Nephron progenitor cell (in vitro differentiated cells): ENCODE data around the gene HHATL.

ENCODE experiments used
- DNase-seq: peaks from one replicate; pipeline ENCODE4 v3.0.0; 2021
- H3K27ac Mint-ChIP-seq: 2 replicates; pipeline ENCODE4 v1.8.0; 2021; ENCODE audit warnings: mild to moderate bottlenecking, moderate library complexity, mixed read lengths
- H3K27me3 Mint-ChIP-seq: 2 replicates; pipeline ENCODE4 v1.8.0; 2021; ENCODE audit warnings: mild to moderate bottlenecking, low read depth, mixed read lengths; ENCODE audit not compliant: poor library complexity
- H3K36me3 Mint-ChIP-seq: 2 replicates; pipeline ENCODE4 v1.8.0; 2021; ENCODE audit warnings: low read depth, mixed read lengths
- H3K4me1 Mint-ChIP-seq: 2 replicates; pipeline ENCODE4 v1.8.0; 2021; ENCODE audit warnings: mixed read lengths
- H3K4me3 Mint-ChIP-seq: 2 replicates; pipeline ENCODE4 v1.8.0; 2021; ENCODE audit warnings: mild to moderate bottlenecking, moderate library complexity, mixed read lengths
- H3K9me3 Mint-ChIP-seq: 2 replicates; pipeline ENCODE4 v1.8.0; 2021; ENCODE audit warnings: mild to moderate bottlenecking, moderate library complexity, mixed read lengths
- TF ChIP-seq, protein P1 (sequence below): fragments of 200-600 bp; sonication (generic); IDR thresholded peaks from 2 replicates; pipeline ENCODE4 v1.5.0; 2021; ENCODE audit warnings: antibody characterized with exemption

HHATL gene

GRCh38 chr3:42720126-42720525, 17.5 kb upstream of the HHATL start:
- Mint-ChIP-seq H3K4me3 (no peak overlapping the region), H3K36me3 (no peaks in the 10 kb centered on the region), H3K27ac (no peak overlapping the region), H3K9me3 (no peaks in the 10 kb centered on the region), H3K4me1 (no peaks in the 10 kb centered on the region), H3K27me3 (peaks cover 18% of the 10 kb centered on the region)
- no peak for DNase-seq
- TF ChIP-seq, protein P1, sequence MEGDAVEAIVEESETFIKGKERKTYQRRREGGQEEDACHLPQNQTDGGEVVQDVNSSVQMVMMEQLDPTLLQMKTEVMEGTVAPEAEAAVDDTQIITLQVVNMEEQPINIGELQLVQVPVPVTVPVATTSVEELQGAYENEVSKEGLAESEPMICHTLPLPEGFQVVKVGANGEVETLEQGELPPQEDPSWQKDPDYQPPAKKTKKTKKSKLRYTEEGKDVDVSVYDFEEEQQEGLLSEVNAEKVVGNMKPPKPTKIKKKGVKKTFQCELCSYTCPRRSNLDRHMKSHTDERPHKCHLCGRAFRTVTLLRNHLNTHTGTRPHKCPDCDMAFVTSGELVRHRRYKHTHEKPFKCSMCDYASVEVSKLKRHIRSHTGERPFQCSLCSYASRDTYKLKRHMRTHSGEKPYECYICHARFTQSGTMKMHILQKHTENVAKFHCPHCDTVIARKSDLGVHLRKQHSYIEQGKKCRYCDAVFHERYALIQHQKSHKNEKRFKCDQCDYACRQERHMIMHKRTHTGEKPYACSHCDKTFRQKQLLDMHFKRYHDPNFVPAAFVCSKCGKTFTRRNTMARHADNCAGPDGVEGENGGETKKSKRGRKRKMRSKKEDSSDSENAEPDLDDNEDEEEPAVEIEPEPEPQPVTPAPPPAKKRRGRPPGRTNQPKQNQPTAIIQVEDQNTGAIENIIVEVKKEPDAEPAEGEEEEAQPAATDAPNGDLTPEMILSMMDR = no peak

DNA sequence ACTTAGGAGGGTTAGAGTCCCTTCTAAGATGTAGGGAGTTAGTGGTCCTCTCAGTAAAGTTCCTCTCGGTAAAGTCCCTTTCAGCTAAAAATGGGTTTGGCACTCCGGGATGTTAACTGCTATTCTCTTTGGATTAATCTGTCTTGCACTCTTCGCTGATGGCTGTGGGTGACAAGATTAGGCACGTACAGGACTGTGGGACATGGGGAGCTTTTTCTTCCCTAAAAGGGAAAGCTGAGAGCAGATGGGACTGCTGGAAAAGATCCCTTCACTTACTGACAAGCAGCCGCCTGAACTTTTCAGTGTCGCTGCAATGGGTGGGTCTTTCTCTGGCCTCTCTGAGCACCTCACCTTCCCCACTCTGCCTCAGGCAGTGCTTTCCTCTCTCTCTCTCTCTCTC, 16.4 kb upstream of the HHATL start:
- no peak overlapping the region for H3K4me3 Mint-ChIP-seq
- no peaks in the 10 kb centered on the region for H3K9me3 Mint-ChIP-seq
- H3K36me3 Mint-ChIP-seq = no peaks in the 10 kb centered on the region
- TF ChIP-seq, protein P1 = no peak
- H3K27me3 Mint-ChIP-seq = peaks cover 14% of the 10 kb centered on the region
- no peak overlapping the region for H3K27ac Mint-ChIP-seq
- DNase-seq = no peak
- H3K4me1 Mint-ChIP-seq = no peaks in the 10 kb centered on the region

- H3K36me3 Mint-ChIP-seq = no peaks in the 10 kb centered on the region
- peaks cover 13% of the 10 kb centered on the region for H3K27me3 Mint-ChIP-seq
- H3K4me3 Mint-ChIP-seq = no peak overlapping the region
- no peaks in the 10 kb centered on the region for H3K4me1 Mint-ChIP-seq
- H3K27ac Mint-ChIP-seq = no peak overlapping the region
- DNase-seq = no peak
- TF ChIP-seq, protein P1 = no peak
- no peaks in the 10 kb centered on the region for H3K9me3 Mint-ChIP-seq
Observed at GRCh38 chr3:42718338-42718737, 15.7 kb upstream of the HHATL start.

GRCh38 chr3:42717306-42717705, 14.7 kb upstream of the HHATL start:
- Mint-ChIP-seq H3K27ac (no peak overlapping the region), H3K9me3 (no peaks in the 10 kb centered on the region), H3K4me1 (no peaks in the 10 kb centered on the region), H3K4me3 (no peak overlapping the region), H3K36me3 (no peaks in the 10 kb centered on the region), H3K27me3 (peaks cover 13% of the 10 kb centered on the region)
- TF ChIP-seq, protein P1 = no peak
- no peak for DNase-seq

DNA sequence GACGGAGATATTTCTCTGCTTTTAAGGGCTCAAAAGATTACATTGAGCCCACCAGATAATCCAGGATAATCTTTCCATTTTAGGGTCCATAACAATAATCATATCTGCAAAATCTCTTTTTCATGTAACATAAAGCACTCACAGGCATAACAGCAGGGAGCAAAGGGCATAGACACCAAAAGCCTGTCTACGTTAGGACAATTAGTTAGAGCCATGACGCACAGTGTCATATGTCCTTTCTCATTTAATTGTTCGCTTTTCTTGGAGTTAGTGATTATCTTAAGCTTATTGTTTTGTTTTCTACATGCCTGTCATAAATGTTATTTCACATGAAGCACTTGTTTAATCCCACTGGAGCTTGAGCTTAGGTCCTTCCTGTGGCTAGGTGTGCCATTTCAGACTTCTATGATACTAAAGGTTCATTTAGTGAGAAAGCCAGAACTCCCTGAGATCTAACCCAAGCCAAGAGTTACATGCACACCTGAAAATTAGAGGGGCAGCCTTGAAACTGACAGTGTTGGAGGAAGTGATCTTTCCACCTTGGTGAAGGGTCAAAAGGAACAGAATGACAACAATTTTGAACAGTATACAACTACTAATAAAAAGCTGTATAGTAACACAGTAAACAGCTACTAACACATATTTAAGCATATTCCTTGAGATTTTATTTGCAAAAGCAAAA, 11.7 kb upstream of the HHATL start:
- H3K36me3 Mint-ChIP-seq = no peaks in the 10 kb centered on the region
- H3K4me3 Mint-ChIP-seq = no peak overlapping the region
- no peaks in the 10 kb centered on the region for H3K4me1 Mint-ChIP-seq
- peaks cover 13% of the 10 kb centered on the region for H3K27me3 Mint-ChIP-seq
- H3K27ac Mint-ChIP-seq = no peak overlapping the region
- no peak for DNase-seq
- TF ChIP-seq, protein P1 = no peak
- H3K9me3 Mint-ChIP-seq = no peaks in the 10 kb centered on the region

DNA sequence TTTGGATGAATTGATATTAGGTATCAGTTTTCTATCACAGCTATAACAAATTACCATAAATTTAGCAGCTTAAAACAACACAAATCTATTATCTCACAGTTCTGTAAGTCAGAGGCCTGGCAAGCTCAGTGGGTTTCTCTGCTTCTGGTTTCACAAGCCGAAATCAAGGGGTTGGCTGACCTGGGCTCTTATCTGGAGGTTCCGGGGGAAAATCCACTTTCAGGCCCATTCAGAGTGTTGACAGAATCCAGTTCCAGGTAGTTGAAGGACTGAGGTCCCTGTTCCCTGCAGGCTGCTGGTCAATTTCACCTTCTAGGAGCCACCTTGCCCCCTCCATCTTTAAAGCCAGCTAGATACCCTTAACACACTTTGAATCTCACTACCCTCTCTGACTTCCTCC, 11.1 kb upstream of the HHATL start:
- no peak overlapping the region for H3K4me3 Mint-ChIP-seq
- H3K36me3 Mint-ChIP-seq = no peaks in the 10 kb centered on the region
- peaks cover 11% of the 10 kb centered on the region for H3K27me3 Mint-ChIP-seq
- TF ChIP-seq, protein P1 = no peak
- no peaks in the 10 kb centered on the region for H3K9me3 Mint-ChIP-seq
- no peaks in the 10 kb centered on the region for H3K4me1 Mint-ChIP-seq
- no peak for DNase-seq
- H3K27ac Mint-ChIP-seq = no peak overlapping the region
